ENCODE data around the gene RANBP10. TPM values are rescaled to one million over a fixed set of nuclear protein-coding genes. Genes with fewer than 3 reads are reported as not detected.
A peak's percentile ranks its signal among the peaks of the same experiment; 100 is the strongest.

RANBP10 gene
- total and polyA plus RNA-seq, 2 experiments from 2014 or later = 8.0 to 13.6 TPM

GRCh38 chr16:67673712-67674580 is 132.4 kb downstream of the RANBP10 start:
- DNase-seq (ENCODE audit: low read depth in 1 of 2, low spot score in 1 of 2) = peak in 1 of 2 donors; percentile 80
- TF ChIP-seq, protein P1, sequence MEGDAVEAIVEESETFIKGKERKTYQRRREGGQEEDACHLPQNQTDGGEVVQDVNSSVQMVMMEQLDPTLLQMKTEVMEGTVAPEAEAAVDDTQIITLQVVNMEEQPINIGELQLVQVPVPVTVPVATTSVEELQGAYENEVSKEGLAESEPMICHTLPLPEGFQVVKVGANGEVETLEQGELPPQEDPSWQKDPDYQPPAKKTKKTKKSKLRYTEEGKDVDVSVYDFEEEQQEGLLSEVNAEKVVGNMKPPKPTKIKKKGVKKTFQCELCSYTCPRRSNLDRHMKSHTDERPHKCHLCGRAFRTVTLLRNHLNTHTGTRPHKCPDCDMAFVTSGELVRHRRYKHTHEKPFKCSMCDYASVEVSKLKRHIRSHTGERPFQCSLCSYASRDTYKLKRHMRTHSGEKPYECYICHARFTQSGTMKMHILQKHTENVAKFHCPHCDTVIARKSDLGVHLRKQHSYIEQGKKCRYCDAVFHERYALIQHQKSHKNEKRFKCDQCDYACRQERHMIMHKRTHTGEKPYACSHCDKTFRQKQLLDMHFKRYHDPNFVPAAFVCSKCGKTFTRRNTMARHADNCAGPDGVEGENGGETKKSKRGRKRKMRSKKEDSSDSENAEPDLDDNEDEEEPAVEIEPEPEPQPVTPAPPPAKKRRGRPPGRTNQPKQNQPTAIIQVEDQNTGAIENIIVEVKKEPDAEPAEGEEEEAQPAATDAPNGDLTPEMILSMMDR (IDR thresholded peaks at IDR 0.05; ENCODE audit: low read depth, low read length) = no peak
- Histone ChIP-seq H3K4me3 (no peak overlapping the region), H3K9me3 (ENCODE audit: low read depth) (no peaks in the 10 kb centered on the region), H3K27me3 (peaks cover 89% of the 10 kb centered on the region), H3K36me3 (no peaks in the 10 kb centered on the region), H3K27ac (no peak overlapping the region), H3K4me1 (ENCODE audit: low read depth) (no peaks in the 10 kb centered on the region)

Other genes starting within 250 kb of the RANBP10 start
- 25.2 and 33.9 TPM in 2 replicates for gene CTCF, start 244.0 kb downstream of the RANBP10 start, total RNA-seq
- gene CTCF, start 244.0 kb downstream of the RANBP10 start, polyA plus RNA-seq = 37.6 and 38.0 TPM in 2 replicates
- gene CARMIL2, start 161.4 kb downstream of the RANBP10 start, total RNA-seq = 0.78 and 1.6 TPM in 2 replicates
- gene CARMIL2, start 161.4 kb downstream of the RANBP10 start, polyA plus RNA-seq = 2.3 and 2.4 TPM in 2 replicates
- gene ACD, start 146.3 kb downstream of the RANBP10 start, total RNA-seq = 17.2 and 25.5 TPM in 2 replicates
- gene ACD, start 146.3 kb downstream of the RANBP10 start, polyA plus RNA-seq = 25.1 and 31.8 TPM in 2 replicates
- 0.71 and 0.74 TPM in 2 replicates for gene PARD6A, start 145.6 kb downstream of the RANBP10 start, total RNA-seq
- gene PARD6A, start 145.6 kb downstream of the RANBP10 start, polyA plus RNA-seq = 0.91 and 1.1 TPM in 2 replicates
- gene ENKD1, start 139.8 kb downstream of the RANBP10 start, total RNA-seq = 29.8 and 34.8 TPM in 2 replicates
- gene ENKD1, start 139.8 kb downstream of the RANBP10 start, polyA plus RNA-seq = 23.3 and 23.8 TPM in 2 replicates
- 13.0 and 14.9 TPM in 2 replicates for gene C16orf86, start 139.7 kb downstream of the RANBP10 start, total RNA-seq
- gene C16orf86, start 139.7 kb downstream of the RANBP10 start, polyA plus RNA-seq = 1.7 and 5.1 TPM in 2 replicates
- gene GFOD2, start 87.2 kb downstream of the RANBP10 start, total RNA-seq = 5.9 and 8.4 TPM in 2 replicates
- gene GFOD2, start 87.2 kb downstream of the RANBP10 start, polyA plus RNA-seq = 2.2 and 5.6 TPM in 2 replicates
- 1.1 and 4.0 TPM in 2 replicates for gene TSNAXIP1, start 329 bp upstream of the RANBP10 start, total RNA-seq
- gene TSNAXIP1, start 329 bp upstream of the RANBP10 start, polyA plus RNA-seq = 1.7 and 3.0 TPM in 2 replicates
- gene THAP11, start 35.8 kb upstream of the RANBP10 start, total RNA-seq = 75.3 and 80.7 TPM in 2 replicates
- gene THAP11, start 35.8 kb upstream of the RANBP10 start, polyA plus RNA-seq = 61.3 and 68.3 TPM in 2 replicates
- 77.6 and 213 TPM in 2 replicates for gene NUTF2, start 40.4 kb upstream of the RANBP10 start, total RNA-seq
- 220 and 235 TPM in 2 replicates for gene NUTF2, start 40.4 kb upstream of the RANBP10 start, polyA plus RNA-seq
- 42.1 and 61.8 TPM in 2 replicates for gene CENPT, start 41.1 kb upstream of the RANBP10 start, total RNA-seq
- gene CENPT, start 41.1 kb upstream of the RANBP10 start, polyA plus RNA-seq = 65.2 and 70.2 TPM in 2 replicates
- gene EDC4, start 66.5 kb upstream of the RANBP10 start, total RNA-seq = 89.6 and 95.7 TPM in 2 replicates
- gene EDC4, start 66.5 kb upstream of the RANBP10 start, polyA plus RNA-seq = 68.3 and 87.8 TPM in 2 replicates
- gene NRN1L, start 78.3 kb upstream of the RANBP10 start, total RNA-seq = 2.2 and 4.8 TPM in 2 replicates
- 0.32 and 0.73 TPM in 2 replicates for gene NRN1L, start 78.3 kb upstream of the RANBP10 start, polyA plus RNA-seq
- gene PSKH1, start 86.7 kb upstream of the RANBP10 start, total RNA-seq = 31.0 and 31.6 TPM in 2 replicates
- 46.7 and 48.8 TPM in 2 replicates for gene PSKH1, start 86.7 kb upstream of the RANBP10 start, polyA plus RNA-seq
- 1.9 and 2.7 TPM in 2 replicates for gene CTRL, start 125.3 kb upstream of the RANBP10 start, total RNA-seq
- 10.0 and 14.8 TPM in 2 replicates for gene CTRL, start 125.3 kb upstream of the RANBP10 start, polyA plus RNA-seq
- 26.7 and 35.1 TPM in 2 replicates for gene PSMB10, start 130.3 kb upstream of the RANBP10 start, total RNA-seq
- 34.6 and 53.2 TPM in 2 replicates for gene PSMB10, start 130.3 kb upstream of the RANBP10 start, polyA plus RNA-seq
- gene LCAT, start 137.6 kb upstream of the RANBP10 start, total RNA-seq = 11.3 and 13.4 TPM in 2 replicates
- 13.8 and 18.4 TPM in 2 replicates for gene LCAT, start 137.6 kb upstream of the RANBP10 start, polyA plus RNA-seq
- gene SLC12A4, start 162.1 kb upstream of the RANBP10 start, total RNA-seq = 35.0 and 49.2 TPM in 2 replicates
- 36.5 and 59.4 TPM in 2 replicates for gene SLC12A4, start 162.1 kb upstream of the RANBP10 start, polyA plus RNA-seq
- 0.07 TPM in 1 of 2 replicates, not detected in the other for gene DPEP3, start 173.9 kb upstream of the RANBP10 start, total RNA-seq
- 0.51 TPM in 1 of 2 replicates, not detected in the other for gene DPEP3, start 173.9 kb upstream of the RANBP10 start, polyA plus RNA-seq
- not detected in 2 replicates for gene DPEP2, start 192.9 kb upstream of the RANBP10 start, total RNA-seq
- 0.82 TPM in 1 of 2 replicates, not detected in the other for gene DPEP2, start 192.9 kb upstream of the RANBP10 start, polyA plus RNA-seq
- gene DPEP2NB, start 209.4 kb upstream of the RANBP10 start, total RNA-seq = not detected in 2 replicates
- not detected in 2 replicates for gene DPEP2NB, start 209.4 kb upstream of the RANBP10 start, polyA plus RNA-seq
- 20.1 and 21.8 TPM in 2 replicates for gene DDX28, start 216.7 kb upstream of the RANBP10 start, total RNA-seq
- gene DDX28, start 216.7 kb upstream of the RANBP10 start, polyA plus RNA-seq = 15.3 and 20.3 TPM in 2 replicates
- 18.3 and 21.3 TPM in 2 replicates for gene DUS2, start 216.7 kb upstream of the RANBP10 start, total RNA-seq
- 29.7 and 30.0 TPM in 2 replicates for gene DUS2, start 216.7 kb upstream of the RANBP10 start, polyA plus RNA-seq

Measured in cardiac muscle cell (in vitro differentiated cells and primary cell).